HepG2 (cell line): ENCODE data around the gene WDSUB1. TPM values are rescaled to one million over a fixed set of nuclear protein-coding genes. Genes with fewer than 3 reads are reported as not detected.

Experiments
- GATAD2A ChIP-seq: IDR thresholded peaks from 2 replicates; pipeline ENCODE4 v1.6.1; 2016
- PAWR ChIP-seq: sonication (generic); formaldehyde crosslinking; IDR thresholded peaks from 2 replicates; pipeline ENCODE4 v1.4.0; 2020; ENCODE audit warnings: missing genetic modification reagents, mild to moderate bottlenecking, borderline replicate concordance
- RCOR2 ChIP-seq: IDR thresholded peaks from 2 replicates; pipeline ENCODE4 v1.6.1; 2016; ENCODE audit warnings: missing biosample characterization, missing genetic modification reagents
- SMAD9 ChIP-seq: sonication (generic); formaldehyde crosslinking; IDR thresholded peaks from 2 replicates; pipeline ENCODE4 v1.5.1; 2020; ENCODE audit warnings: mild to moderate bottlenecking, missing genetic modification reagents
- SNAPC5 ChIP-seq: sonication (generic); formaldehyde crosslinking; IDR thresholded peaks from 2 replicates; pipeline ENCODE4 v1.8.1; 2023; ENCODE audit warnings: mild to moderate bottlenecking, missing genetic modification reagents, borderline replicate concordance
- TEF ChIP-seq: sonication (generic); formaldehyde crosslinking; IDR thresholded peaks from 2 replicates; pipeline ENCODE4 v1.5.0; 2020; ENCODE audit warnings: missing genetic modification reagents
- ZBTB34 ChIP-seq: sonication (generic); formaldehyde crosslinking; IDR thresholded peaks from 2 replicates; pipeline ENCODE4 v1.8.0; 2022; ENCODE audit warnings: mild to moderate bottlenecking, missing genetic modification reagents
- ZBTB37 ChIP-seq: sonication (generic); formaldehyde crosslinking; IDR thresholded peaks from 2 replicates; pipeline ENCODE4 v1.4.0; 2020; ENCODE audit warnings: mild to moderate bottlenecking, missing genetic modification reagents
- ZBTB7A ChIP-seq: sonication (generic); formaldehyde crosslinking; IDR thresholded peaks from 2 replicates; pipeline ENCODE4 v1.8.0; 2022; ENCODE audit warnings: mild to moderate bottlenecking, missing genetic modification reagents
- ZNF780A ChIP-seq: sonication (generic); formaldehyde crosslinking; IDR thresholded peaks from 2 replicates; pipeline ENCODE4 v1.8.0; 2022; ENCODE audit warnings: mild to moderate bottlenecking, missing genetic modification reagents, moderate library complexity
- polyA plus RNA-seq, 8 experiments: library from polyadenylated mRNA; depleted of rRNA in 3 of 8; stranded (reverse) in 7 of 8; unstranded in 1 of 8; fragments of >200 nt; fragmentation: Illumina TruSeq in 4 of 8; extraction: Trizol in 4 of 8; gene quantifications; 2 replicates each; pipeline versions ENCODE4 v1.2.1 to v1.2.3, GENCODE V29; 2011 to 2016; ENCODE audit warnings: low read depth in 4 of 8, missing spikeins in 1 of 8, mixed read lengths in 1 of 8; ENCODE audit not compliant: insufficient read depth in 1 of 8
- total RNA-seq, 5 experiments: library from RNA; depleted of rRNA; stranded (reverse); fragments of >200 nt; fragmentation: Illumina TruSeq; extraction: Trizol; gene quantifications; 2 replicates each; pipeline ENCODE4 v1.2.3, GENCODE V29; 2016; ENCODE audit warnings: low read depth in 1 of 5

The WDSUB1 gene
- total and polyA plus RNA-seq, 2 of the 13 experiments (the other 11 are each of a cell fraction or from before 2014, with no cell fraction given) = 10.1 to 10.7 TPM

GRCh38 chr2:159292157-159292556, 5.7 kb upstream of the WDSUB1 start (continued):
- TF ChIP-seq RCOR2 (CRISPR knock-in tag) = no peak
- TF ChIP-seq PAWR (CRISPR knock-in tag) = no peak
- TF ChIP-seq ZBTB34 = no peak
- TF ChIP-seq ZNF780A = no peak
- TF ChIP-seq SNAPC5 (CRISPR knock-in tag) = no peak
- no peak for TF ChIP-seq GATAD2A (CRISPR knock-in tag)
- TF ChIP-seq ZBTB7A (CRISPR knock-in tag) = no peak
- TF ChIP-seq SMAD9 (CRISPR knock-in tag) = no peak
- TF ChIP-seq TEF (CRISPR knock-in tag) = no peak
- TF ChIP-seq ZBTB37 = no peak
